ENCODE measurements around the gene ZNF143.

DNA sequence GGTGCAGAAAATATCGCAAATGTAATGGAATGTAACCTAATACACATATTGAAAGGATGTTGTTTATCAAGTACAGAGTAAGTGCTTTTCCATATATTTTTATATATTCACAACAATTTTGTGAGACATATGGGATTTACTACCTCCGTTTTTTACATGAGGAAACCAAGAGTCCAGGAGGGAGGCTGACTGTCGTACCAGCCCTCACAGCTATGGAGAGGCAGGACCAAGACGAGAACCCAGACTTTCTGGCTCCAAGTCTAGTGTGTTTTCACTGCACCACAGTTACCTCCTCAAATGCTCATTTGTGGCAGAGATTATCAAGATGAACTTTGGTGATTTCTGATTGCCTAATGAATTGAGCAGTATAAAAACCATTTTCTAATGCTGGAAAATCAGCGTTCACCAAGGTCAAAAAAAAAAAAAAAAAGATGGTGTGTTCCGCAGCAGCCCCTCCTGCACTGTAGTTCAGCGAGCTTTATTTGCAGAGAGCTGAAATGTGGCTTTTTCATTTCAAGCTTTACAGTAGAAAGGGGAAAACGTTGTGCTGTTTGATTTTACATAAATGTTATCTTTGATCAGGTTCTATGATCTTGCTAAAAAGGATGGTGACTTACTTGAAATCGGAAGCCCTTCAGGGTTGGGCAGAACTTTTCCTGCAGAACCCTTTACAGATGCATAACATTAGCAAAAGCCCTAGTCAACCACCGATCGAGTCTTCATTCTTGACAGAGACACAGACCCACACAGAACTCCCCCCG is 67.9 kb downstream of the ZNF143 start:
- TF ChIP-seq CTCF (IDR thresholded peaks at IDR 0.05; ENCODE audit: insufficient read depth, low read length): no peak
- no peak for TF ChIP-seq POLR2AphosphoS5 (IDR thresholded peaks at IDR 0.05; ENCODE audit: low read depth)
- no peak for TF ChIP-seq SPI1 (IDR thresholded peaks at IDR 0.05; ENCODE audit: borderline replicate concordance, low read depth)
- no peak for TF ChIP-seq REST (IDR thresholded peaks at IDR 0.05; ENCODE audit: insufficient replicate concordance, low read depth)
